NCI-H2227 treated with DMSO at 0.1 percent for 48 hours (cell line): ENCODE measurements around the gene ATP12A.

ENCODE experiments used
- DNase-seq: peaks from one replicate; lab custom pipeline; 2025; lab: John Stamatoyannopoulos, UW

The ATP12A gene

DNA sequence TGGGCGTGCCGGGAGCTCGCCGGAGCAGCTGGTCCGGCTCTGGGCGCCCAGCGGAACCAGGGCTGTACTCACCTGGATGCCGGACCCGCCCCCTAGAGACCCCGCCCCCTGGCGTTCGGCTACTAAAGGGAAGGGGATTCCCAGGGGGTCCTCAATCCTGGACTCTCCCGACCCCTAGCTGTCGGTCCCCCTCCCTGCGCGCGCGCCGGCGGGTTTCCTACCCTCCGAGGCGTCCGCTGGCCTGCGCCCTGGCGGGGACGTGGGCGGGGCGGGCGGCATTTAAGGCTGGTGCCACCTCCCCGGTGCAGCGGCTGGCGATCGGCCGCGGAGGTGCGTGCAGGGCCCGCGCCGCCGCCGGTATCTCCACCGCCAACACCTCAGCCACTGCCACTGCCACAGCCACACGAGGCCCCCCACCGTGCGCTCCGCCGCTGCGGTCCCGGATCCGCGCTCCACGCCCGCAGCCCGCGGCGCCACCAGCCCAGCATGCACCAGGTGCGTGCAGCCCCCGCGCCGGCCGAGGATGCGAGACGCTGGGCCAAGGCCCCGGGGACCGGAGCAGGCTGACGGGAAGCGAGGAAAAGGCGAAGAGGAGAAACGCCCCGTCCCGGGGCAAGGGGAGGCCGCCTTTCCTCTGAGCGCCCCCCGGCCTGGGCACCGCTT lies at the start of gene ATP12A:
Gene ATP12A, plus strand, starts transcription at position 151 of the 663 bp plus-strand sequence. Its CDS starts 336 bp downstream, at position 487.
- no peak for DNase-seq

DNA sequence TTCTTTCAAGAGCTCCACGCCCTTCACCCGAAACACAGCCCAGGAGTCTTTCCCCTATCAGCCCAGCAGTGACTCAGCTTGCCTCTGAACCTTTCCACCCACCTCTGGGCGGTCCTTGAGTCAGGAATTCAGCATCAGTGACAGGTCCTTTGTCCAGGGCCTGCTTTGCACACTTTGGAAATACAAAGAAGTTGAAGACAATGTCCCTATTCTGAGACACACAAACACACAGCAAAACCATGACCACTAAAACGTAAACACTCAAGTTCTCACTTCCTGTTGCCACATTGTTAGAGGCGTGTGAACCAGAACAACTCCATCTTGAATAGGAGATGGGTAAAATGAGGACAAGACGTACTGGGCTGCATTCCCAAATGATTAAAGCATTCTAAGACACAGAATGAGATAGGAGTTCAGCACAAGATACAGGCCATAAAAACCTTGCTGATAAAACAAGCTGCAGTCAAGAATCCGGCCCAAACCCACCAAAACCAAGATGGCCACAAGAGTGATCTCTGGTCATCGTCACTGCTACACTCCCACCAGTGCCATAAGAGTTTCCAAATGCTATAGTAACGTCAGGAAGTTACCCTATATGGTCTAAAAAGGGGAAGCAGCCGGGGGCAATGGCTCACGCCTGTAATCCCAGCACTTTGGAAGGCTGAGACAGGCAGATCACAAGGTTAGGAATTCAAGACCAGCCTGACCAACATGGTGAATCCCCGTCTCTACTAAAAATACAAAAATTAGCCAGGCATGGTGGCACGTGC lies 49.2 kb upstream of the ATP12A start:
- no peak for DNase-seq

DNA sequence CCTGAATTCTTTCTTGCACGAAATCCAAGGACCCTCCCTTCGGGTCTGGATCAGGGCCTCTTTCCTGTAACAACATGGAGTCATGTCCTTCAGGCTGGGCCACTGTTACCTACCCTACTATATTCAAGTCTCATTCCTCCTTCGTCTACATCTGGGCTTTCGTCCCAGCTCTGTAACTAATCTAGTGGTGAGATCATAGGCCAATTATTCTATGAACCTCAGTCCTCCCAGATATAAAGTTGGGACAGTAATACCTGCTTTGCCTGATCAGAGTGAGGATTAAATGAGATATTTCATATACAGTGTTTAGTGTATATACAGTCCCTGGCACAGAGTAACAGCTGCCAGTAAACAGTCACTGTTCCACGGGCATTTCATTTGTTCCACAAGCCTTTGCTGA lies 48.3 kb upstream of the ATP12A start:
- DNase-seq = no peak

DNA sequence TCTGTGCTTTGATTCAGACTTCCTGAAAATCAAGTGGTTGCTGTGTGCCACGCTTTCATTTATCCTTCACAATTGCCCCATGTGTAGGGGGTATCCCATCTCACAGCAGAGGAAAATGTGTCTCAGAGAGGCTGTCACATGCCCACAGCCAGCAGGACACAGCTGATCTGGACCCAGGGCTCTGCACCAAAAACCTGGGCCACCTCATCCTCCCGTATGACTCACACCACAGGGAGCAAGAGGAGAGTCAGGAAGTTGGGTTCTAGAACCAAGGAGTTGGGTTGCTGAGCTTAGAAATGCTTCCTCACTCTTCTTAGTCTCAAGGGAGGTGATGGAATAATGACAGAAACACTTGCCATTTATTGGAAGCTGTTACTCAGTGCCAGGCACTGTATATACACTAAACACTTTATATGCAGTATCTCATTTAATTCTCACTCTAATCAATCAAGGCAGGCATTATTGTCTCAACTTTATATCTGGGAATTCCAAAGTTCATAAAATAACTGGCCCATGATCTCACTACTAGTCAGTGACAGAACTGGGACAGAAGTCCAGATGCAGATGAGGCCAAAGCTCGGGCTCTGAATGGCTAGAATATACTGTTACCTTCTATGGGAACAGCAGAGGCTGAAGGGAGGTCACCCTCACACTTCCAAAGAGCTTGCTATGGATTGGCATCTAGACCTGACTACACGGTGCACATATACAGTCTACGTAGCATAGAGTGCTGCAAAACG lies 47.7 kb upstream of the ATP12A start:
- no peak for DNase-seq

DNA sequence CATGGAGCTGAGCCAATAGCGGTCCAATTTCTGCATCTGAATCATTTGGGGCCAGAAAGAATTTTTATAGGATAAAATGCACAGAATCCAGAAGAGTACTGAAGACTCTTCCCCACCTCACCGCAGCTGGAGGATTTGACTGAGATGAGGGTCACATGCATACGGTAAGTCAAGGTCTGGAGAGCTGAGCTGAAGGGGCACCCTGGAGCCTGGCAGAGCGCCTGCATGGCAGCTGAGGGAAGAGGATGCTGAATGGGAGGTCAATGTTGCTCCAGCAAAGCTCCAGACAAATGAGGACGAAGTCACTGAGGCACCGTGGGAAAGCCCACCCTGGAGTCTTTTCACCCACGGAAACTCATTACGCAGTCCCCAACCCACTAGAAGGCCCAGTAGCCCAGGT lies 43.4 kb upstream of the ATP12A start:
- no peak for DNase-seq

DNA sequence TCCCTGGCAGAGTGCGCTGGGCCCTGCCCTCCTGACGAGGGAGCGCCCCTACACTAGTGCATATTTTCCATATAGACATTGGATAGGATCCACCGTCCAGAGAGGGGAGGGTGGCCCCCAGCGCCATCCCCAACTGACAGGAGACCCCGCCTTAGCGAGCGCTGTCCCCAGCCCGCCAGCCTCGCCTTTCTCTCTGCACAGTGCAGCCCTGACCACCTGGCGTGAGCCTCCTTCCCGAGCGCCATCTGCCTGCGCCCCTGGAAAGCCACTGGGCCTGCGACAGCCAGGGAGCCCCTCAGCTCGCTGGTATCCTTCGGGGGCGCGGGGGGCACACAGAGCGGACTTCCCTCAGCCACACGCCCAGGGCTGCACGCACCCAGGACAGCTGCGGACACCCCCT lies 42.1 kb upstream of the ATP12A start:
- DNase-seq = no peak

DNA sequence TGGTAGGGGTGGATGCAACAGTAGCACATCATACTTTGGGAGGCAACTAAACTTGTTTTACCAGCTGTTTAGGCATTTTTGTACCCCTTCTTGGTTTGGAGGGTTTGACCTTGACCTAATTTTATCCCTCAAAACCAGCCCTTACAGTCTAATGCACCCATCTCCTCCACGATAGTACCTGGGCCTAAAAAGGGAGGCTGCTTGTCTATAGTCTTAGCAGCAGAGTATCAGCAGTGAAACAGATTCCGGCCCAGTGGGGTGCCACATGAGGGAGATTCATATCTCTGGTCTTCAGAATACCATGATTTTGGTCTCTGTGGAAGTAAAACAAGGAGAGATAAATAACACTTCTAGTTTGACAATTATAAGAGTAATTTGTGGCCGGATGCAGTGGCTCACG lies 39.5 kb upstream of the ATP12A start:
- DNase-seq = no peak

DNA sequence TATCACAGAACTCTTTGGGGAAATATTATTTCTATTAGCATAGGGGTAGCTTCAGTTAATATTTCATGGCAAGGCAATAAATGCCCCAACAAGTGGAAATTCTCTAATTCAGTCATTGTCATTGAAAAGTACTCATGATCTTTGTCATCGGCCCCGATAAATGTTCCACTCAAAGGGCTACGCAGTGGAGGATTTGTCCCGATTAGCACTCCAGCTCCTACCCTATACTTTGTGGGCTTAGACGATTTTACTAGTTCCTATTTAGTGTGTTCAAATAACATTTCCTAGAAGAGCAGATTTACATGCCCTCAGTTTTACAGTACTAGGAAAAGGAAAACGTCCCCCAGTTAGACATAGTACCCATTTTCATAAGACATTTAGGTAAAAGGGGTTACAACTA lies 38.0 kb upstream of the ATP12A start:
- DNase-seq = no peak

DNA sequence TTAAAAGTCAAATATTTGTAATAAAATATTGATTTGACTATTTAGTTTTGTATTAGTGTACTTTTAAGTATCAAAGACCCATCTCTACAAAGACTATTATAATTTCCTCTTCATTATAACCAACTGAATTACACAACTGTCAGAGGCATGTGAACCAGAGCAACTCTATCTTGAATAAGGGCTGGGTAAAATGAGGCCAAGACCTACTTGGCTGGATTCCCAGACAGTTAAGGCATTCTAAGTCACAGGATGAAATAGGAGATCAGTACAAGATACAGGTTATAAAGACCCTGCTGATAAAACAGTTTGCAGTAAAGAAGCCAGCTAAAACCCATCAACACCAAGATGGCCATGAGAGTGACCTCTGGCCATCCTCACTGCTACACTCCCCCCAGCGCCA lies 36.2 kb upstream of the ATP12A start:
- DNase-seq = no peak

DNA sequence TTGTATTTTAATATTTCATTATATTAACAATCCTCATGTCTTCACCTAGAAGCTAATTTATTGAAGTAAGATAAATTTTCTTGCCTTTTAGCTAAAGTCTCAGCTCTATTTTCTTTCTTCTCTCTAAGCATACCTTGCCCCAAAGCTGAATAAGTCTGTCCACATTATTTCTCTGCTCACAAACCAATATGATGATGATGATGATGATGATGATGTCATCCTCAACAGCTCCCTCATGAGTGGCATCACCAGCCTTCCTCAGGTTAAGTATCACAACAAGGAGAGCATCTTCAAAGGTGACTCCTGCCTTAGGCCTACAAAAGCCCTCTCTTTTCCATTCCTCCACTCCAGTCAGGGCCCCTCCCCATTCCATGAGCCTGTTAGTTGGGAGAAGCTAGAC lies 31.9 kb upstream of the ATP12A start:
- no peak for DNase-seq

DNA sequence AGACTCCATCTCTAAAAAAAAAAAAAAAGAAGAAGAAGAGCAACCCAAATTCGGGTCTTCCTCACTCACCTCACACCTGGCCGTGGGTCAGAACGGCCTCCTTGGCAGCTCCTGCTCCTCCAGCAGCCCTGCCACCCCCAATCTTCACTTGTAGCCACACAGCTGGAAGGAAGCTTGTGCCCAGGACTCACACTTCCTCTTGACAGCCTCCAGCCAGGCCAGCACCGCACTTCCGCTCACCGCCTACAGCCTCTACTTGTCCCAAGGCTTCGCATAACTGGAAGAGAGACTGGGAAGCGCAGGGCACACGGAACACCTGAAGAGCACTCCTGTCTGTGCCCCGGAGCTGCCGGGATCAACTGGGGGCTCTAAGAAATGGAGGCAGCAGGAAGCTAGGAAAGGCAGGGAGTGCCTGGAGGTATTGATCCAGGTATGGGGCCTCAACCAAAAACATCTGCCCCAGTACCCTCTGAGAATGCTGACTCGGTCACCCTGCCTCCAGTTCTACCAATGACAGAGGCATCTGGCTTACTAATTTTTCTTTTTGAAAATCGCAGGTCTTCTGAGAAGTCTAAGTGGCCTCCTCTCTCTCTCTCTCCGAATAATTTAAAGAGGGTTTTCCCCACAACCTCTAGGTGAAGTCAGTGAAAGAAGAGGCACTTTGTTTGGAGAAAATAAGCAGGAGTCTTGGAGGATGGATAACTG lies 31.1 kb upstream of the ATP12A start:
- no peak for DNase-seq

DNA sequence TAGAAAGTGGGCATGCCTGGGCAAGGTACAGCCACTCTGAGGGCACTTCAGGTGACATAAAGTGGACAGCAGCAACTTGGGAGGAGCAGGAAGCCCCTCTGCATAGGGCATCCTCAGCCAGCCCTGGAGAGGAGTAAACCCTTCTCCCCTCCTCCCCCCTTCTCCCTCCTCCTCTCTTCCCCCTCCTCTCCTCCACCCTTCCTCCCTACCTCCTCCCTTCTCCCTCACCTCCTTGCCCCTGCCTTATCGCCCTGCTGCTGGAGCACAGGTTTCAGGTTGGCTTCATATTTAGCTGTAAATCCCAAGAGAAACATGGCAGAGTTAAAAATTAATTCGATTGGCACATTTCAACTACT lies 30.5 kb upstream of the ATP12A start:
- DNase-seq = no peak

DNA sequence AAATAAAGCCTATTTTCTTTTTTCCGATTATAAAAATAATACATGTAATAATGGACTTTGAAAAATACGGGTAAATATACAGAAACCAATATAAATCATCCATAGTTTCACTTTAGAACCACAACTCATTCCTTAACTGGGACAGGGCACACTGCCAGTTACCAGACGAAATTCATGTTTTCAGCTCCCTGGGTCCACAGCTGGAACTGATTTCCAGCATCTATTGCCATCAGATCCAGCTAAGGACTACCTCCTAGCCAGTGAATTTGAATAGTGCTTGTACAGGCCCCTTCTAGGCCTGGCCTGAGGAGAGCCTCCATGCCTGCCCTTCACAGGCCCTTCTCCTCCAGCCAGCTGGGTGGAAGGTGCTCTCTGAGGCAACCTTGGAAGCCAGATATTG lies 30.0 kb upstream of the ATP12A start:
- DNase-seq = no peak

DNA sequence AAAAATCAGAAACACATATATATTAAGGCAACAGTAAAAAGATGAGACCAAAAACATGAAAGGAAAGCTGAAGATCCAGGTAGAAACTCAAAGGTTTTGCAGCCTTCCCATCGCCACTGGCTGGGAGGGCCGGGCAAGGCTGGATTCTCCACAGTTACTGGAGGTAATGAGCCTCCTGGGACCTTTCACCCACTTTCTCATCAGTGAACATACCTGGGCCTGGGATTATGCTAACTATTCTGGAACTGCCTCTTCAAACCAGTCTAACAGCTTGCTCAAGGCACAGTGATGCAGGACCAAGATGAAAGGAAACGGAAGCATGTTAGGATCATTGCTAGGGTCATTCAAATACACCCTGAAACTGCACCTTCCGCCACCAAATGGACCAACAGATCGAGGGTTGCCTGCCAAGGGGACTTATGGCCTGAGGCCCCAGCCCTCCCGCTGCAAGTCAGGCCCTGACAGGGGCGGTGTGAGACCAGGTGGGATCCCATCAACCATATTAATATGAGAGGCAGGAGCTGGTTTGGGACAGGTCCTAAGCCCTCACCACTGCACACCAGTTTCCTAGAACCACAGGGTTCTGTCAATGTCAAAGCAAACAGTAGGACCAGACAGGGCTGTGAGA lies 28.4 kb upstream of the ATP12A start:
- no peak for DNase-seq

DNA sequence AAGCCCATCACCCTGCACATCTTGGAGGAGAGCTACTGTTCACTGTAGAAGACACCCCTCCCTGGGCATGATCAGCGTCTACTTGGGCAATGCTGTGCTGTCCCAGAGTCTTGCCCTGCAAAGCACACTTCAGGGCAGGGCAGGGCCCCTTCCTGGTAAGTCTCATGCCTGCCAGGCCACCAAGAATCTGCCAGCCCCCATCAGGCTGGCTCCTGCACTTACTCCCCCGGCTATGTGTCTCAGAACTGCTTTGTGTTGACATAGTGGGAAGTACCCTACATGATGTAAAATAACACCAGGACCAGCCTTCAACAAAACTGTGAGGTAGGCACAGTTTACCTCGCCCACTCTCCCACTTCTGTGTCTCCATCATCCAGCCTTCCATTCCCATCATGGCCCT lies 27.8 kb upstream of the ATP12A start:
- no peak for DNase-seq

DNA sequence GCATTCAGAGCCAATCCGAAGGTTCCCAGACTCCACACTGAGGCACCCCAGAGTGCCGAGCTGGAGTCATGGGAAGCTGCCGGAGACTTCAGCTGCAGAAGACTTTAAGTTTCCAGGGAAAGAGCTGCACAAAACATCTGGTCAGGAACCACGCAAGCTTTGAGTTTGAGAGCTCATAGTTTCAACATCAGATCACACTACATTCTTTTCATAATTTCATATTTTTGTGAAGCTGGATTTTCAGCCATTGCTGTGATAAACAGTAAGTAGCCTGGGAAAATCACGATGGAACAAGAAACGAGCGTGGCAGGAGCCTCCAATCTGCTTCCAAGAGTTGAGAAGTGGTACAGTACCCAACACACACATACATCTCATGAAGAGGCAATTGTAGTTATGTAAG lies 25.5 kb upstream of the ATP12A start:
- DNase-seq = no peak

DNA sequence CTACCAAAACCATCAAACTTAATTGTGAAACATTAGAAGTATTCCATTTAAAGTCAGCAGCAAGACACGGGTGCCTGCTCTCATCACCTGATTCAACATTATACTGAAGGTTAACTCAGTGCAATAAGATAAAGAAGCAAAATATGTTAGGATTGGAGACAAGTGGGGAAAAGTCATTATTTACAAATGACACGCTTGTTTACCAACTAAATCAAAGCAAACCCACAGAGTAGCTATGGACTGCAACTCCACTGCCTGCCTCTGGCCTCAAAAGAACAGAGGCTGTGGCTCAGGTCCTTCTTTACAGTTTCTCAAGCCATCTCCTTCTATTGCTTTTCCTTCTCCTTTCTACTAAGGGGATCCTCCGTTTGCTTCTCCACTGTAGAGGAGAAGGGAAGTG lies 21.0 kb upstream of the ATP12A start:
- no peak for DNase-seq

DNA sequence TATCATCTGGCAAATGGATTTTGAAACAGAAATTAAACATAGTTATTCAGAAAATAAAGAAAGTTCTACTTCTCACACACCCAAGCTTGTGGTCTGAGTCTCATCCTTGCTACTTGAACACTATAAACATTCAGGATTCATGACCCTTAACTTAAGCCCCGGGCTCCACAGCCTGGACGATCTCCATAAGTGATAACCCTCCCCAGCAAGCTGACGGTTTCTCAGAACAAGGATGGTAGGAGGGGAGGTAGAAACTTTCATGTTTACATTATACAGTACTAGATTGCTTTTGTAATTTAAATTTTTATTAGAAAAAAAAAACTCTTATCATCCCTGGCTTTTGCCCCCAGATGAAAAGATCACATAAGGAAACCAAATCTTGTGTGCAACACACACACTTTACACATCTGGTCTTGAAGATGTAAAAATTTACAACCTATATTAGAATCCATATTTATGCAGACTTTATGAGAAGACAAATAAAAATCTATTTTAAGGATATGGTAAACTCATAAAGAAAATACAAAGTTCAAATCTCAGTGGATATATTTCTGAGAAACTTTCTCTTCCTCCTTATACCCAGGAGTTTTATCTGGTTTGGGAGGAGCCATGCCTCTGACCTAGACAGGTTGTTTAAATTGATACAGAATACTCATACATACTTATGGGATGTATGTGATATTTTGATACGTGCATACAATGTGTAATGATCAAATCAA lies 20.0 kb upstream of the ATP12A start:
- no peak for DNase-seq

DNA sequence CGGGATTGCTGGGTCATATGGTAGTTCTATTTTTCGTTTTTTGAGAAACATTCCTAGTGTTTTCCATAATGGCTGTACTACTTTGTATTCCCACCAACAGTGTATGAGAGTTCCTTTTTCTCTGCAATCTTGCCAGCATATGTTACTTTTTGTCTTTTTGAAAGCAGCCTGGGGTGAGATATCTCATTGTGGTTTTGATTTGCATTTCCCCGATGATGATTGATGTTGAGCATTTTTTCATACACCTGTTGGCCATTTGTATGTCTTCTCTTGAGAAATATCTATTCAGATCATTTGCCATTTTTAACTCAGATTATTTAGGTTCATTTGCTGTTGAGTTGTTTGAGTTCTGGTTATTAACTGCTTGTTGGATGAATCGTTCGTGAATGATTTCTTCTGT lies 18.5 kb upstream of the ATP12A start:
- no peak for DNase-seq

DNA sequence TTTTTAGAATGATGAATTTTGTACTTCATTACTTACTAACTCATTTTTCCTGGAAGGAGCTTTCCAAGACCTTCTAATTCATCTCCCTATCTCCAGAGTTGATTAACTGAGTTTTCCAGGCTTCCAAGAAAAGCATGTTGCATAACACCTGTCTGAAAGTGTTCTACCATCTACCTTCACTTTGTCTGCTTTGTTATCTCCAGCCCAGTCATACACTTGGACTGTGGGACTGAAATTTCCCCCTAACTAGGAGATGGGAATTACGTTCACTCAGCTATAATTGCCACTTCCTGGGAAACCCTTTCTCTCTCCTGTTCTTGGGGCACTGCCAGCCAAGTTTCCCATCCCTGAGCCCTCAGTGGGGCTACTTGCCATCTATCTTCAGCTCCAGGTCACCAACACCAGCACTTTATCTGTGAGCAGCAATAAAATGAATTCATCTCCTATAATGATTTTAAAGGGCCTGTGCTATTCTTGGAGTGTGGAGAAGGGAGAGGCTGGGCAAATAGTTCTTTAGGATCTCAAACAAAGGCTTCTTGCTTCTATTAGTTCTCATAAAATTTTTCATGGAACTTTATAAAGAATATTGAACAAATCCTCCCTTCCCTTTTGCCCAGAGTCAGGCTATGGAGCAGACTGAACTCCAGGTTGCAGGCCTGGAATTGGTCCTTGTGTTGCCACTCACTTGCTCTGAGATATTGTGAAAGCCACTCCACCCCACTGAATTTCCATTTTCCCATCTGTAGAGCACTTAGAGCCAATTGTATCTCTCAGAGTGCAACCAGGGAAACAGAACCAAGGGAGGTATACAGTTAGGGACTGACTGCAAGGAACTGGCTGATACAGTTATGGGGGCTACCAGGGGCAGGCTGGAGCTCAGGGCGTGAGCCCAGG lies 17.8 kb upstream of the ATP12A start:
- no peak for DNase-seq

DNA sequence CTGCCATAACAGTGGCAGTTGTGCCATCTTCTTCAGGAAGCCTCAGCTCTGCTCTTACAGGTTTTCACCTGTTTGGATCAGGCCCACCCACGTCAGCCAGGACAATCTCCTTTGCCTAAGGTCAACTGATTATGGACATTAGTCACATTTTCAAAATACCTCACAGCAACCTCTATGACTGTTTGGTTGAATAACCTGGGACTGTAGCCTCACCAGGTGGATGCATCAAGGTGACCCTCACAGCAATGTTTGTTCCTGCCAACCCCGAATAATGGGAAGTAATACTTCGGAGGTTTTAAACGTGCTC lies 17.2 kb upstream of the ATP12A start:
- DNase-seq = no peak
